ENCODE data around the gene ABCB8. TPM values are rescaled to one million over a fixed set of nuclear protein-coding genes. Genes with fewer than 3 reads are reported as not detected.
A peak's percentile ranks its signal among the peaks of the same experiment; 100 is the strongest.

The ABCB8 gene
- total RNA-seq, 1 donor from 2014 or later, result 7.9 TPM

DNA sequence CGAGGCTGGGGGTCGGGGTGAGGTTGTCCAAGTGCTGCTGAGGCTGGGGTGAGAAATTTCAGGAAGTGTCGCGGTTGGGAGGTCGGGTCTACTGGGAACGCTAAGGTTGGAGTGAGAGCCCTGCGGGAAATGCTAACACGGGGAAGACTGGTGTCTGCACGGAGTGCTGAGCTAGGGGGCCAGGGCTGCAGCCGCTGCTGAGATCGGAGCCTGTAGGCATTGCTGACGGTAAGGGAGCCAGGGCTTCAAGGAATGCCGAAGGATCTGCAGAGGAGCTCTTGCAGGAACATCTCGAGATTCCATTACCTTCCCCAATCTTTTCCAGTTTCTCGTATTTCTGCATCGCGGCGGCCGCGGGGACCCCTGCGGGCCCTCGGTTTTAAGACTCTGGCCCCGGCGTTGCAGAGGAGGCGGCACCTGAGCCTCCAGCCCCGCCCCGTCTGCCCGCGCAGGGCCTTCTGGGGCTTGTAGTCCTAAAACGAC lies 29.3 kb downstream of the ABCB8 start, which contains the start of gene CDK5:
CDK5 (minus strand) TSS at position 392 of the 483 bp plus-strand sequence; CDS start at position 343, 49 bp downstream.
- H3K4me2 ChIP-seq, result peak within 1 kb of the TSS; percentile 99
- H3K4me1 ChIP-seq, result peaks cover 41% of the 10 kb centered on the region
- no peak for TF ChIP-seq EZH2 (IDR thresholded peaks at IDR 0.05)
- peak; percentile 3 for TF ChIP-seq EZH2phosphoT487 (IDR thresholded peaks at IDR 0.05)
- Mint-ChIP-seq H3K27me3 (ENCODE audit: insufficient read depth, low read depth) (peaks cover 16% of the 10 kb centered on the region), H3K4me3 (peak within 1 kb of the TSS; percentile 94), H3K27ac (peak within 1 kb of the TSS; percentile 94), H3K9me3 (no peaks in the 10 kb centered on the region), H3K36me3 (peaks cover 4% of the 10 kb centered on the region), H3K4me1 (peaks cover 46% of the 10 kb centered on the region)
- peaks cover 34% of the 10 kb centered on the region for H3F3A ChIP-seq (ENCODE audit: low read depth)
- H4K20me1 ChIP-seq (ENCODE audit: low read depth), result peaks cover 37% of the 10 kb centered on the region
- H3K27ac ChIP-seq, result no peak within 1 kb of the TSS
- peaks cover 7% of the 10 kb centered on the region for H3K79me2 ChIP-seq (ENCODE audit: low read depth)
- peaks cover 33% of the 10 kb centered on the region for H3K27me3 ChIP-seq
- no peak for DNase-seq (ENCODE audit: low spot score)
- H3K9ac ChIP-seq, result no peak within 1 kb of the TSS
- no peaks in the 10 kb centered on the region for H3K36me3 ChIP-seq
- peak within 1 kb of the TSS; percentile 60 for H2AFZ ChIP-seq (replicated peaks)
- peak within 1 kb of the TSS; percentile 77 for H3K4me3 ChIP-seq
- H3K9me3 ChIP-seq (ENCODE audit: low read depth), result no peaks in the 10 kb centered on the region

DNA sequence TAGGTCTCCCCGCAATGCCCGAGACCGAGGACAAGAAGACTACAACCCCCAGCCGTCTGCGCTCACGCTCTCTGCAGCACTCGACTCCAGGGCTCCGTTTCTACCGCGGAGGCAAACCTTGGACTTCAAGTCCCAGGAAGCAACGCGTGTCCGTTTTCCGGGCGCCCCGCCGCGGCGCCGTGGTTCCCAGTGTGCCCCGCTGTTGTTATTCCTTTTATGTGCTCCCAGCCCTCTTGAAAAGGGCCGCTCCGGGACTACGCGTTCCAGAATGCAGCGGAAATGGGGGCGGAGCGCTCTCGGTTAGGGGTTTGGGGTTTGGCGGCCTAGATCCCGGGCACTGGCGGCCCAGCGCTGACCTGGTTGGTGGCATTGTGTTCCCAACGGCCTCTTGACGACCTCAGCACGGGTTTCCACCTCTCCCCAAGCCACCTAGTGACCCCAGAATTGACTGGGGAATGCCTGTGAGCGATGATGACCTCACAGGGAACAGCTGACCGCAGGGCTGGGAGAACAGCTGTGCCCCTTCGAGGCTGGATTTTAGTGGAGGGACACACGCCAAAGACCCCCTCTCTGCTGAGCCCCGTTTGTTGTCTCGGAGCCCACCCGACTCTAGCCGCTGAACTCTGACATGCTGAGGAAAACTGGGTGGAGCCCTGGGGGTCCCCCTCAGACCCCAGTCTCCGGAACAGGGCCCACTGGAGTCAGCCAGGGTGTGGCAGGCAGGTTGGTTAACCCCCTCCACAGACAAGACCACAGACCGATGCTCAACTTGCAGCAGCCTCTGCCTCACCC lies 29.9 kb downstream of the ABCB8 start:
- H3K4me3 ChIP-seq, result peak overlapping the region; percentile 77
- H4K20me1 ChIP-seq (ENCODE audit: low read depth), result peaks cover 39% of the 10 kb centered on the region
- DNase-seq (ENCODE audit: low spot score), result peak; percentile 99
- H3K4me1 Mint-ChIP-seq, result peaks cover 46% of the 10 kb centered on the region
- H3K79me2 ChIP-seq (ENCODE audit: low read depth), result peaks cover 7% of the 10 kb centered on the region
- TF ChIP-seq EZH2 (IDR thresholded peaks at IDR 0.05), result no peak
- TF ChIP-seq CTCF (IDR thresholded peaks at IDR 0.05), result no peak
- TF ChIP-seq EZH2phosphoT487 (IDR thresholded peaks at IDR 0.05), result no peak
- peak overlapping the region; percentile 60 for H2AFZ ChIP-seq (replicated peaks)
- H3K9ac ChIP-seq, result no peak overlapping the region
- no peaks in the 10 kb centered on the region for H3K9me3 Mint-ChIP-seq
- peaks cover 40% of the 10 kb centered on the region for H3F3A ChIP-seq (ENCODE audit: low read depth)
- peaks cover 16% of the 10 kb centered on the region for H3K27me3 Mint-ChIP-seq (ENCODE audit: insufficient read depth, low read depth)
- no peaks in the 10 kb centered on the region for H3K36me3 Mint-ChIP-seq
- no peaks in the 10 kb centered on the region for H3K36me3 ChIP-seq
- H3K4me2 ChIP-seq, result peak overlapping the region; percentile 99
- H3K4me1 ChIP-seq, result peaks cover 45% of the 10 kb centered on the region
- peaks cover 37% of the 10 kb centered on the region for H3K27me3 ChIP-seq
- peak overlapping the region; percentile 94 for H3K27ac Mint-ChIP-seq
- no peaks in the 10 kb centered on the region for H3K9me3 ChIP-seq (ENCODE audit: low read depth)
- no peak overlapping the region for H3K27ac ChIP-seq
- peak overlapping the region; percentile 94 for H3K4me3 Mint-ChIP-seq

GRCh38 chr7:151058781-151059366 lies 30.6 kb downstream of the ABCB8 start:
- Mint-ChIP-seq H3K27ac (peak overlapping the region; percentile 94), H3K4me3 (peak overlapping the region; percentile 94)

More at GRCh38 chr7:151058781-151059366, 30.6 kb downstream of the ABCB8 start:
- Histone ChIP-seq H3F3A (ENCODE audit: low read depth) (peaks cover 42% of the 10 kb centered on the region), H3K4me3 (peak overlapping the region; percentile 77), H3K4me1 (peaks cover 45% of the 10 kb centered on the region), H3K9me3 (ENCODE audit: low read depth) (no peaks in the 10 kb centered on the region), H2AFZ (replicated peaks) (peak overlapping the region; percentile 54), H3K79me2 (ENCODE audit: low read depth) (peaks cover 7% of the 10 kb centered on the region), H3K36me3 (no peaks in the 10 kb centered on the region), H4K20me1 (ENCODE audit: low read depth) (peaks cover 43% of the 10 kb centered on the region), H3K4me2 (peak overlapping the region; percentile 99), H3K27me3 (peaks cover 39% of the 10 kb centered on the region), H3K9ac (no peak overlapping the region), H3K27ac (no peak overlapping the region)
- Mint-ChIP-seq H3K27me3 (ENCODE audit: insufficient read depth, low read depth) (peaks cover 16% of the 10 kb centered on the region), H3K4me1 (peaks cover 46% of the 10 kb centered on the region), H3K36me3 (no peaks in the 10 kb centered on the region), H3K9me3 (no peaks in the 10 kb centered on the region)
- TF ChIP-seq CTCF (IDR thresholded peaks at IDR 0.05) (no peak), EZH2 (IDR thresholded peaks at IDR 0.05) (peak; percentile 36)
- peak; percentile 40 for DNase-seq (ENCODE audit: low spot score)

Measured in neural progenitor cell (in vitro differentiated cells).